ENCODE results near the gene VPS35L. TPM values are rescaled to one million over a fixed set of nuclear protein-coding genes. Genes with fewer than 3 reads are reported as not detected.
A peak's percentile ranks its signal among the peaks of the same experiment; 100 is the strongest.
"Not testable (repeated sequence)": the region's sequence is repeated elsewhere in the genome, so short reads cannot be mapped to it uniquely, and the experiment has no call there.

Gene VPS35L
- total RNA-seq, 1 donor from 2014 or later = 23.8 TPM

GRCh38 chr16:19713697-19714096, 158.2 kb downstream of the VPS35L start:
- H3K4me1 ChIP-seq = peaks cover 65% of the 10 kb centered on the region
- H3K27me3 ChIP-seq (ENCODE audit: low read depth) = no peaks in the 10 kb centered on the region
- intact Hi-C loops (cut with micrococcal nuclease) = no loop called here
- no peak overlapping the region for H3K4me3 ChIP-seq
- no peak for DNase-seq
- TF ChIP-seq CTCF (IDR thresholded peaks at IDR 0.05; ENCODE audit: borderline replicate concordance) = no peak
- no peak overlapping the region for H3K27ac ChIP-seq (replicated peaks)
- no peaks in the 10 kb centered on the region for H3K9me3 ChIP-seq (replicated peaks)
- H3K36me3 ChIP-seq = peaks cover 44% of the 10 kb centered on the region

GRCh38 chr16:19715566-19715965, 160.1 kb downstream of the VPS35L start:
- peaks cover 65% of the 10 kb centered on the region for H3K4me1 ChIP-seq
- H3K27ac ChIP-seq (replicated peaks) = peak overlapping the region; percentile 90
- intact Hi-C loops (cut with micrococcal nuclease) = no loop called here
- no peaks in the 10 kb centered on the region for H3K9me3 ChIP-seq (replicated peaks)
- H3K27me3 ChIP-seq (ENCODE audit: low read depth) = no peaks in the 10 kb centered on the region
- no peak for TF ChIP-seq CTCF (IDR thresholded peaks at IDR 0.05; ENCODE audit: borderline replicate concordance)
- peaks cover 28% of the 10 kb centered on the region for H3K36me3 ChIP-seq
- no peak for DNase-seq
- H3K4me3 ChIP-seq = no peak overlapping the region

- DNase-seq = no peak
- peak overlapping the region; percentile 90 for H3K27ac ChIP-seq (replicated peaks)
- peaks cover 28% of the 10 kb centered on the region for H3K36me3 ChIP-seq
- H3K9me3 ChIP-seq (replicated peaks) = no peaks in the 10 kb centered on the region
- H3K4me1 ChIP-seq = peaks cover 64% of the 10 kb centered on the region
- no peak for TF ChIP-seq CTCF (IDR thresholded peaks at IDR 0.05; ENCODE audit: borderline replicate concordance)
- H3K27me3 ChIP-seq (ENCODE audit: low read depth) = no peaks in the 10 kb centered on the region
- intact Hi-C loops (cut with micrococcal nuclease) = no loop called here
- peak overlapping the region; percentile 91 for H3K4me3 ChIP-seq
These were observed 160.7 kb downstream of the VPS35L start for GRCh38 chr16:19716183-19716582.

- DNase-seq; H3K27me3 ChIP-seq (ENCODE audit: low read depth); H3K9me3 ChIP-seq (replicated peaks); intact Hi-C loops (cut with micrococcal nuclease): not testable (repeated sequence)
- Histone ChIP-seq H3K4me3 (peak overlapping the region; percentile 91), H3K4me1 (peaks cover 60% of the 10 kb centered on the region), H3K27ac (replicated peaks) (peak overlapping the region; percentile 90), H3K36me3 (peaks cover 28% of the 10 kb centered on the region)
These were observed 161.2 kb downstream of the VPS35L start for GRCh38 chr16:19716728-19717127.

- Histone ChIP-seq H3K36me3 (peaks cover 26% of the 10 kb centered on the region), H3K9me3 (replicated peaks) (no peaks in the 10 kb centered on the region), H3K4me3 (peak overlapping the region; percentile 91), H3K27me3 (ENCODE audit: low read depth) (no peaks in the 10 kb centered on the region), H3K4me1 (peaks cover 64% of the 10 kb centered on the region), H3K27ac (replicated peaks) (peak overlapping the region; percentile 90)
- intact Hi-C loops (cut with micrococcal nuclease) = no loop called here
- TF ChIP-seq CTCF (IDR thresholded peaks at IDR 0.05; ENCODE audit: borderline replicate concordance) = no peak
- no peak for DNase-seq
These were observed 161.8 kb downstream of the VPS35L start for GRCh38 chr16:19717314-19717713.

- Histone ChIP-seq H3K9me3 (replicated peaks) (no peaks in the 10 kb centered on the region), H3K4me1 (peaks cover 64% of the 10 kb centered on the region), H3K27ac (replicated peaks) (peak within 1 kb of the TSS; percentile 90), H3K36me3 (peaks cover 20% of the 10 kb centered on the region), H3K4me3 (peak within 1 kb of the TSS; percentile 91), H3K27me3 (ENCODE audit: low read depth) (no peaks in the 10 kb centered on the region)
- peak; percentile 90 for DNase-seq
- intact Hi-C loops (cut with micrococcal nuclease) = no loop called here
- TF ChIP-seq CTCF (IDR thresholded peaks at IDR 0.05; ENCODE audit: borderline replicate concordance) = peak; percentile 34
These were observed 162.5 kb downstream of the VPS35L start, which contains the start of the genes IQCK and KNOP1 for GRCh38 chr16:19717741-19718623. Gene IQCK, plus strand, starts transcription at chr16:19718271. Its CDS starts 36 bp downstream, at chr16:19718307. Gene KNOP1, minus strand, starts transcription at chr16:19718227. Its CDS starts 3,192 bp downstream, at chr16:19715035.

Measured in left ventricle myocardium inferior (tissue), 1 donor.